HG02870 (cell line): Measurements from ENCODE around the gene TWIST1.

Experiments
- ATAC-seq: cut with Tn5 transposase; IDR thresholded peaks from one replicate; pipeline ENCODE4 v1.9.1; 2021; ENCODE audit warnings: mild to moderate bottlenecking, moderate library complexity; ENCODE audit not compliant: unreplicated experiment

The TWIST1 gene

GRCh38 chr7:19117091-19117869, at the start of gene TWIST1:
Gene TWIST1, minus strand, starts transcription at chr7:19117636. Its CDS starts 315 bp downstream, at chr7:19117321.
- no peak for ATAC-seq

- no peak for ATAC-seq
Measured at GRCh38 chr7:19161671-19162070, 44.2 kb upstream of the TWIST1 start.

GRCh38 chr7:19146699-19147098, 29.3 kb upstream of the TWIST1 start:
- ATAC-seq: no peak

- no peak for ATAC-seq
Measured at GRCh38 chr7:19145434-19146115, 28.1 kb upstream of the TWIST1 start.

- no peak for ATAC-seq
Measured at GRCh38 chr7:19144661-19145433, 27.4 kb upstream of the TWIST1 start, which contains the start of gene FERD3L. Gene FERD3L, minus strand, starts transcription at chr7:19145421. Its CDS starts 59 bp downstream, at chr7:19145362.

GRCh38 chr7:19143881-19144574, 26.6 kb upstream of the TWIST1 start:
- no peak for ATAC-seq

GRCh38 chr7:19139706-19140327, 22.4 kb upstream of the TWIST1 start:
- no peak for ATAC-seq

- no peak for ATAC-seq
Measured at GRCh38 chr7:19133886-19134285, 16.4 kb upstream of the TWIST1 start.

GRCh38 chr7:19133390-19133789, 16.0 kb upstream of the TWIST1 start:
- no peak for ATAC-seq

GRCh38 chr7:19128856-19129255, 11.4 kb upstream of the TWIST1 start:
- ATAC-seq: no peak

- no peak for ATAC-seq
Measured at GRCh38 chr7:19121977-19122588, 4.6 kb upstream of the TWIST1 start.

- ATAC-seq: no peak
Measured at GRCh38 chr7:19119870-19120486, 2.5 kb upstream of the TWIST1 start.

GRCh38 chr7:19119372-19119771, 1.9 kb upstream of the TWIST1 start:
- no peak for ATAC-seq

- ATAC-seq: no peak
Measured at GRCh38 chr7:19118636-19119371, 1.4 kb upstream of the TWIST1 start.

GRCh38 chr7:19117870-19118608, 603 bp upstream of the TWIST1 start:
- ATAC-seq: no peak

- ATAC-seq: no peak
Measured at GRCh38 chr7:19116121-19117090, 1.0 kb downstream of the TWIST1 start.

GRCh38 chr7:19114551-19114855, 2.9 kb downstream of the TWIST1 start:
- ATAC-seq: no peak
